GM18873 (cell line): Measurements from ENCODE around the gene LAMP5.

ENCODE experiments used
- ATAC-seq: cut with Tn5 transposase; IDR thresholded peaks from one replicate; pipeline ENCODE4 v1.9.1; 2021; ENCODE audit warnings: mild to moderate bottlenecking, moderate library complexity, moderate number of reproducible peaks; ENCODE audit not compliant: unreplicated experiment, low FRiP score

The LAMP5 gene

GRCh38 chr20:9499126-9499899 lies 15.1 kb upstream of the LAMP5 start:
- ATAC-seq, result no peak

GRCh38 chr20:9500121-9500520 lies 14.3 kb upstream of the LAMP5 start:
- no peak for ATAC-seq

DNA sequence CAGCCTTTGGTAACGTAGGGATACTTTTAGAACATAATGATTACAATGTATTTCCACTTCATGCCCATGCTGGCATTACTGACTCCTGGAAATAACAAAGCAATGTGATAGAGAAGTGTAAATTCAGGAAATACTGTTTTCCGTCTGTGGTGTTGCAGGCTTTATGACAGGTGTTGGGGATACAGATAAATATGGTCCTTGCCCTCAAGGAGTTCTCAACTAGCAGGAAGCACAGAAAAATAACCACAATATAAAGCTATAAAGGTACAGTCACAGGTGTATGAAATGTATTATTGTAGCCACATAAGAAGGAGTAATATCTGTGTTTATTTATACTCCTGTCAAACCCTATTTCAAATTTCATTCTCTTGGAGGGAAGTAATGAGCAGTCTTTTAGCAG lies 12.9 kb upstream of the LAMP5 start:
- ATAC-seq, result no peak

GRCh38 chr20:9503526-9504245 lies 10.7 kb upstream of the LAMP5 start:
- no peak for ATAC-seq

- no peak for ATAC-seq
Measured at GRCh38 chr20:9506280-9506821, 8.0 kb upstream of the LAMP5 start.

- no peak for ATAC-seq
Measured at GRCh38 chr20:9506964-9507369, 7.4 kb upstream of the LAMP5 start.

DNA sequence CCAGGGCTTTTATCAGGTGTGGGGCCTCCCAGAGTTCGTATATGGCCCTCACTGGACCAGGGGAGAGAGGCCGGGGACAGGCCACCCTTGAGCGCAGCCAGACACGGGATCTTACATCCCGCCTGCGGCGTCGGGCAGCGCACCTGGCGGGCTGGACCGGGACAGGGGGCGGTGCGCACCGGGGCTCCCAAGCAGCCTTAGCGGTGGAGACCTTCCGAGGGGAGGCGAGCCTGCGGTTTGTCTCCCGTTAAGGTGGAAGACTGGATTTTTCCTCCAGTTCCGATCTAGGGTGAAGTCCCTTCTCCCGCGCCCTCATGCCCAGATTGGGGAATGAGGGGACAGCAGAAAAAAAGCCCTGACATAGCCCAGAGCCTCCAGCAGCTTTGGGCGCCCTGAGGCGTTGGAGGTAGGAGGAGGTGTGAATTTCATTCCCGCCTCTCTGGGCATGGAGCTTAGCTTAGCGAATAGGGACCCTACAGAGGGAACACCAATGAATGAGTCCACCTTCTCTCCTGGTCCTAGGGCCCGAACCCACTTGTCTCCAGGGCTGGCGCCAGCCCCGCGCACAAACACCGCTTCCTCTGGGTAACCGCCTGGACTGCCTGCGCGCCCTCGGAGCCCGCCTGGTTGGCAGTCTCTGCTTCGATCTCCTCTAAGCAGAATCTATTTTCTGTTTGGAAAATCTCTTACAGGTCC lies 6.7 kb upstream of the LAMP5 start:
- ATAC-seq, result no peak

DNA sequence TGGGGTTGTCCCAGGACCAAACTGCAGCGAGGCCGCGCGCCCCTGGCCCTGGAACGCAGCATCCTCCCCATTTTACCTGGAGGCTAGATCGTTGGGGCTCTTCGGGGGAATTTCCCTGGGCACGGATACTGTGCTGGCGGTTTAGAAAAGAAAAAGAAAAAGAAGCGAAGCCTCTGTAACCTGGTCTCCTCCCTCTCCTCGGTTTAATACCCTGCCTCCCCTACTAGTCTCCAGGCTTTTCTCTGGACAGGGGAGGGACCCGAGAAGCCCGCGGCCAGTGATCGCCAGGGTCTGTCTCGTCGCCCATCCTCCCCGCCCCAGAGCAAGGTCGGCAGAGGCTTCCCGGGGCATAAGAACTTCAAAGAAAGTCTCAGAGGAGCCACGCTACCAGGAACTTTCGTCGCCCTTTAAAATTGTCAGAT lies 6.1 kb upstream of the LAMP5 start:
- no peak for ATAC-seq

DNA sequence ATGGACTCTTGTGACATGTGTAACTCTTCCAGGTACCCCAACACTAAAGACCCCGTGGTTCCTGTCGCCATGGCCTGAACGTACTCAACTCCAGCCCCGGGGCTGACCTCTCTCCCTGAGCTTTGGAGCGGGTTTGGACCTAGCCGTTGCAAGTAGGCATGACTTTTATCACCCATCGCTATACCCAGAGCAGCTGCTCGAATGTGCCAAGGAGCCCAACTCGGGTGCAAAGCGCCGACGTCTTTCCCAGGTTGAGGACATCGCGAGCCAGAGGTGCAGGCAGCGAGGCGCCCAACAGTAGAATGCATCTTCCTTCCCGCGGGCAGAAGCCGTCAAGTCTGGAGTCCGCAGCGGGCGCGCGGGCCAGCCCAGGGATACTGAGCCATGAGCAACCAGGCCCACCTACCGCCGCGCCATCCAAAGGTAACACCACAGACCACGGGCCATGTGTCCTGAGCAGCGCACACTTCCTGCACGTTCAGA lies 5.7 kb upstream of the LAMP5 start:
- no peak for ATAC-seq

DNA sequence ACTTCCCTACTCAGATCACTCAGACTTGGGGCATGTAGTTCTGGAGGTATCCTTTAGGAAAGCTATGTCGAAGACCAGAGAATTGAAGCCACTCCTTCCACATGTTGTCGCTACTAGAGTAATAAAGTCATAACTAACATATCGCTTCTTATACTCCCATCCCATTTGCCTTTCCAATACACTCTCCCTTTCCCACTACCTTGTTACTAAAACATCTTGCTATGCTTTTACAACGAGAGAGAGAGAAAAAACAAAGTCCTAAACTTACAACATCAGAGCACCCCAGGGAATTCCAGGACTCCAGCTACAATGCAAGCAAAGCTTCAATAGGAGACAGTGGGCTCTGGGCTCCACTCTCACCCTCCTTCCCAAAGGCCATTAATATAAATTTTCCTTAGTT lies 5.1 kb upstream of the LAMP5 start:
- ATAC-seq, result no peak

DNA sequence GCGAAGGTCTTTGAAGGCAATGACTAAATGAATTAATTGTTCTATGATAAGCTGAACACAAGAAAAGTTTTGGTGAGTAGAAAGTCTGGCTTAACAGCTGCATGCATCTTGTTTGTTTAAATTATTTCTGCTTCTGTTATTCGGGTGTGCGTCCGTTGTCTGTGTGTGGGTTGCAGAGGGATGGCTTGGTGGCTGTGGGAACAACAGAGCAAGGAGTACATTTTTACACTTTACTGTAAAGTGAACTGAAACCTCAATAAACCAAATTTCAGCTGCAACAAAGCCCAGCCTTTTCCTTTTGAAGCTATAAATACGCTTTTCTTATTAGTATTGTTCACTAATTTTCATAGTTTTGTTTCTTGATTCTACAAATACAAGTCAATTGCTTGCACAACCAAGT lies 3.5 kb upstream of the LAMP5 start:
- no peak for ATAC-seq

- ATAC-seq, result no peak
Measured at GRCh38 chr20:9514072-9514460, 324 bp upstream of the LAMP5 start.

DNA sequence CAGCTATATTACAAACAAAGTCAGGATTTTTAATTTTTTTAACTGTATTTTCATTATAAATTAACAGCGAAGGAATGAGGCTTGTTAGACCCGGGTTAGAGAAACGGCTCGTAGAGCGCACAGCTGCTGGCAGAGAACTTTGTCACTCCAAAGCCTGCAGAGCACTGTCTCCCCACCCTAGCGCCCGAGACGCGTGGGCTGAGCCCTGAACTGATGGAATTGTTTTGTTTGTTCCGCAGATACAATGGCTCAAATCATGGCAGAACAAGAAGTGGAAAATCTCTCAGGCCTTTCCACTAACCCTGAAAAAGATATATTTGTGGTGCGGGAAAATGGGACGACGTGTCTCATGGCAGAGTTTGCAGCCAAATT lies 810 bp downstream of the LAMP5 start:
- ATAC-seq, result no peak

- no peak for ATAC-seq
Measured at GRCh38 chr20:9515741-9516233, 1.4 kb downstream of the LAMP5 start.

DNA sequence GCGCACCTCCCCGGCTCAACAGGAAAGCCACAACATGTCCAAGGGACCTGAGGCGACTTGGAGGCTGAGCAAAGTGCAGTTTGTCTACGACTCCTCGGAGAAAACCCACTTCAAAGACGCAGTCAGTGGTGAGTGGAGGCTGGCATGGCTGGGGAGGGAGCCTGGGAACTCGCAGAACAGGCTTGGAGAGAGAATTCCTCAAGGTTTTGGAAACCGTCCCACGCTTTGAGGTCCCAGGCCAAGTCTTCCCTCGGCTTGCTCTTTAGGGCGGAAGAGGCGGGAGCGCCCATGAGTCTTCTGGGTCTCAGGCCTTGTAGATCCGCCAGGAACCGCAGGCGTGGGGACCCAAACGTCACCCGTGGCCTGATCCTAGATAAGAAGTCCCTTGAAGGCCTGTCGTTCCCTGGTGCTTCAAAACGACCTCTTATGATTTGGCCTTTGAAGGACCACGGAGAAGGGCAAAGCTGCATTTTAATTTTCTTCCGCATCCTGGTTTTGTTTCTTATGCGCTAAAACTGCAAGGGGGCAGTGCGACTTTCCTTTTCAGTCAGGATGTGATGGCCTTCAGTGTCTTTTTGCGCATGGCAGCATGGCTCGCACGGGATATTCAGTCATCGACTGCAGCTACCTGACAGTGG lies 2.0 kb downstream of the LAMP5 start:
- no peak for ATAC-seq

GRCh38 chr20:9517297-9518162 lies 3.1 kb downstream of the LAMP5 start:
- no peak for ATAC-seq

GRCh38 chr20:9518576-9519175 lies 4.3 kb downstream of the LAMP5 start:
- ATAC-seq, result no peak

- no peak for ATAC-seq
Measured at GRCh38 chr20:9520086-9520485, 5.7 kb downstream of the LAMP5 start.

DNA sequence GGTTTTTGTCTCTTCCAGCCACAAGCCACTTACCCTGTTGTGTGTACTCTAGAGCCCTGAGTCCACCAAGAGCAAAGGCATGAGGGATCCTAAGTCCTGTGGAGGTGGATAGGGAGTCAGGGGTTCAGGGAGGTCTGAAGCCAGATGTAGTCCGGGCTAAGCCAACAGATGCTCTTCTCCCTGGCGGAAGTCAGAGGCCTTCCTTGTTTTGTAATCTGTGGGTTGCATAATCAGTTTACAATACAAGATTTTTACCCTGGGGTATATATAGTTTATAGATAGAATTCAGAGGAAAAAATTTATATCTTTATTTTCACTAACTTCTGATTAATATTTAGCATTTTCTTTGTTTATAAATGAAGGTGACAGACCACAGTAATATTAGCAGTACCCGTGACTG lies 9.2 kb downstream of the LAMP5 start:
- no peak for ATAC-seq
